Measurements from ENCODE around the gene ANP32E.

GRCh38 chr1:150234309-150234565 is 1.7 kb downstream of the ANP32E start:
- no peak for TF ChIP-seq CTCF (IDR thresholded peaks at IDR 0.05 in 4 of 5, conservative IDR thresholded peaks at IDR 0.05 in 1 of 5)
- no peak for TF ChIP-seq POLR2A (IDR thresholded peaks at IDR 0.05)
